GM12872 (cell line): Measurements from ENCODE around the gene SLC5A9.

Source experiments
- TF ChIP-seq, protein P1 (sequence below): IDR thresholded peaks from 3 replicates; pipeline ENCODE4 v1.5.1; 2011; ENCODE audit warnings: low read depth, mild to moderate bottlenecking, low read length, moderate library complexity; ENCODE audit not compliant: insufficient read depth

Gene SLC5A9

DNA sequence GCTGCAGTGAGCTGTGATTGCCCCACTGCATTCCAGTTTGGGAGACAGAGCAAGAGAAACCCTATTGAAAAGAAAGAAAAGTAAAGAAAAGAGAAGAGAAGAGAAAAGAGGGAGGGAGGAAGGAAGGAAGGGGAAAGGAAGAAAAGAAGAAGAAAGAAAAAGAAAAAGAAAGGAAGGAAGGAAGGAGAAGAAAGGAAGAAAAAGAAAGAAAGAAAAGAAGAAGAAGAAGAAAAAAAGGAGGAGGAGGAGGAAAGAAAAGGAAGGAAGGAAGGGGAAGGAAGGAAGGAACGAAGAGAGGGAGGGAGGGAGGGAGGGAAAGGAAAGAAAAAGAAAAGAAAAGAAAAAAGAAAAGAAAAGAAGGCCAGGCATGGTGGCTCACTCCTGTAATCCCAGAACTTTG is 10.2 kb downstream of the SLC5A9 start:
- TF ChIP-seq, protein P1, sequence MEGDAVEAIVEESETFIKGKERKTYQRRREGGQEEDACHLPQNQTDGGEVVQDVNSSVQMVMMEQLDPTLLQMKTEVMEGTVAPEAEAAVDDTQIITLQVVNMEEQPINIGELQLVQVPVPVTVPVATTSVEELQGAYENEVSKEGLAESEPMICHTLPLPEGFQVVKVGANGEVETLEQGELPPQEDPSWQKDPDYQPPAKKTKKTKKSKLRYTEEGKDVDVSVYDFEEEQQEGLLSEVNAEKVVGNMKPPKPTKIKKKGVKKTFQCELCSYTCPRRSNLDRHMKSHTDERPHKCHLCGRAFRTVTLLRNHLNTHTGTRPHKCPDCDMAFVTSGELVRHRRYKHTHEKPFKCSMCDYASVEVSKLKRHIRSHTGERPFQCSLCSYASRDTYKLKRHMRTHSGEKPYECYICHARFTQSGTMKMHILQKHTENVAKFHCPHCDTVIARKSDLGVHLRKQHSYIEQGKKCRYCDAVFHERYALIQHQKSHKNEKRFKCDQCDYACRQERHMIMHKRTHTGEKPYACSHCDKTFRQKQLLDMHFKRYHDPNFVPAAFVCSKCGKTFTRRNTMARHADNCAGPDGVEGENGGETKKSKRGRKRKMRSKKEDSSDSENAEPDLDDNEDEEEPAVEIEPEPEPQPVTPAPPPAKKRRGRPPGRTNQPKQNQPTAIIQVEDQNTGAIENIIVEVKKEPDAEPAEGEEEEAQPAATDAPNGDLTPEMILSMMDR = no peak

DNA sequence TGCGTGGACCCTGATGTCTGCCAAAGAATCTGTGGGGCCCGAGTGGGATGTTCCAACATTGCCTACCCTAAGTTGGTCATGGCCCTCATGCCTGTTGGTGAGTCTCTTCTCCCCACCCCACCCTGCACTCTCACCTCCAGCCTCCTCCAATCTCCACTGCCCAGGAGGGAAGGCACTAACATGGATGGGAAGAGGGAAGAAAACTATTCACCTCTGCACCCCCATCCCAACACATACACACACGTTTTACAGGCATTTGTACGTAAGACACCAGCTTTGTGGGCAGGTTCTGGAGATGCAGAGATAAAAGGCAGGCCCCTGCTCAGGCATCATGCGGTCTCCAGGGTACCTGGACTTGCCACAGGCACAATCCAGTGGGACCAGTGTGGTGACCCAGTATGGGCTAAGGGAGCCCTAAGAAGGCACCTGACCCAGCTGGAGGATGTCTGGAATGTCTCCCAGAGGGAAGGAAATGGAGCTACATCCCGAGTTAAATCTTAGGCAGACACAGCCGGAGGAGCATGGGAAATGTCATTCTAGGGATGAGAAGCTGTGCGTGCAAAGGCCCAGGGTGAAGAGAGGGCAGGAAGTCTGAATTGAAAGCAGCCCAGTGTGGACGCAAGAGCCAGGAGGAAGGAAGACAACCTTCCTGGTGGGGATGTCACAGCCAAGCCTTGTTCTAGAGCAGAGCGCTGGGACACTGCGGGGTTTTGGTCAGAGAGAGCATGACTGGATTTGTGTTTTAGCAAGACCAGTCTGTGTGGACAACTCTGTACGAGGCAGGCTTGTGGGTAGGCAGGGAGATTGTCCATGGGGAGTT is 11.4 kb downstream of the SLC5A9 start:
- TF ChIP-seq, protein P1 = no peak

DNA sequence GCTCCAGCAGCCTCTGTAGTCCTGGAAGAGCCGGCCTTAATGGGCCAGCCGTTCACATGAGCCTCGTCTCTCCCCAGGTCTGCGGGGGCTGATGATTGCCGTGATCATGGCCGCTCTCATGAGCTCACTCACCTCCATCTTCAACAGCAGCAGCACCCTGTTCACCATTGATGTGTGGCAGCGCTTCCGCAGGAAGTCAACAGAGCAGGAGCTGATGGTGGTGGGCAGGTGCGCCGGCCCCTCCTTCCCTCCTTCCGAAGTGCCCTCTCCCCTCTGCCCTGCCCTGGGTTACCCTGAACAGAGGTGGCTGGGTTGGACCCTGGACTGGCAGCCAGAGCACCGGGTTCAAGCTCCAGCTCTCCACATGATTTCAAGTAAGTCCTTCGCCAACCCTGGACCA is 13.1 kb downstream of the SLC5A9 start:
- TF ChIP-seq, protein P1 = no peak

DNA sequence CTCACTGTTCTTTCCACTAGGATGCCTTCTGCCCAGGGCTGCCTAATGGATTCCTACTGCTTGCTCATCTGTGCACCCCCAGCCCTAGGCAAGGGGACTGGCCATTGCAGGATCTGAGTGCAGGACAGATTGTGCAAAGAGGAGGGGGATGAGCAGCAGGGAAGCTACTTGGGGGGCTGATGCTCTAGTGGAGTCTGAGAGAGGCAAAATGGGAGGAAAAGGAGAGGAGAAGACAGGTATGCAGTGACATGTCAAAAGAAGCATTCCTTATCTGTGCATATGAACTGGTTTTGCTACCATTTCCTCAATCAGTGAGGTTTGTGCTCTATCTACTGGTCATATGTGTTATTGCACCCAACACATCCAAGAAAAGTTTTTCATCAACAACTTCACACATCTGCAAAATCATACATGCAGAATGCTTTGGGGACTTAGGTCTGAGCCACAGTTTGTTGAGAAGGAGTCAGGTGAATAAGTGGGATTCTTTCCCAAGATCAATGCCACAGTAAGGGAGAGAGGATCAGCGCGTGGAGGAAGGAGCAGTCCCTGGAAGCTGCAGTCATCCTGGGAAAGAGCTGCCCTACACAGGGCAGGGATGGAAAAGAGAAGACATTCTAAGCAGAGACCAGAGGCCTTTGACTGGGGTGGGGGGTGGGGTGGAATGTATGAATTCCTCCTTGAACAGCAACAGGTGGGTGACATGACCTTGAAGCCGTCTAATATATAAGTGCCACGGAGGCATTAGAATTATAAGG is 14.4 kb downstream of the SLC5A9 start:
- TF ChIP-seq, protein P1 = peak; percentile 70

- TF ChIP-seq, protein P1 = no peak
These were observed 19.7 kb downstream of the SLC5A9 start for GRCh38 chr1:48242141-48242736.

GRCh38 chr1:48245106-48245505 is 22.6 kb downstream of the SLC5A9 start:
- TF ChIP-seq, protein P1 = no peak

- TF ChIP-seq, protein P1 = no peak
These were observed 24.2 kb downstream of the SLC5A9 start for GRCh38 chr1:48246727-48247126.
